CD4-positive, alpha-beta T cell treated with Interleukin-21 for 1 hour (primary cell): ENCODE results near the gene GNAS.
A peak's percentile ranks its signal among the peaks of the same experiment; 100 is the strongest.

ENCODE experiments used
- DNase-seq: peaks from one replicate; pipeline ENCODE4 v3.0.0-alpha.2; 2020

Gene GNAS

DNA sequence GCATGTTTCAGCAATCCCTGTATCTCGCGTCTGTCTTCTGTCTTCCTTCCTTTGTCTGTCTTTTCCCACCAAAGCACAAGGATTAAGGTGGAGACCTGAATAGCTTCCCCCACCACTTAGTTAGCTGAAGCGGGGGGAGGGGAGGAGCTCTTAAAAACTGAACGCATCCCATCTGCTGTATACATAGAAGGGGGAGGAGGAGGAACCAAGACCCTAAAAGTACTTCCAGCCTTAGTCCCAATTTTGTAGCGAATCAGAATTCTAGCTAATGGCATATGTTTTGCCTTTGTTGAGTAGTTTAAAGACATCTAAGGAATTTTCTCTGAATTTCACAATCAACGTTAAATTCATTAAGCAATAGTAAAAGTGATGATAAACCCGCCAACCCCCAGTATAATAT is 47.9 kb downstream of the GNAS start:
- peak; percentile 9 for DNase-seq

DNA sequence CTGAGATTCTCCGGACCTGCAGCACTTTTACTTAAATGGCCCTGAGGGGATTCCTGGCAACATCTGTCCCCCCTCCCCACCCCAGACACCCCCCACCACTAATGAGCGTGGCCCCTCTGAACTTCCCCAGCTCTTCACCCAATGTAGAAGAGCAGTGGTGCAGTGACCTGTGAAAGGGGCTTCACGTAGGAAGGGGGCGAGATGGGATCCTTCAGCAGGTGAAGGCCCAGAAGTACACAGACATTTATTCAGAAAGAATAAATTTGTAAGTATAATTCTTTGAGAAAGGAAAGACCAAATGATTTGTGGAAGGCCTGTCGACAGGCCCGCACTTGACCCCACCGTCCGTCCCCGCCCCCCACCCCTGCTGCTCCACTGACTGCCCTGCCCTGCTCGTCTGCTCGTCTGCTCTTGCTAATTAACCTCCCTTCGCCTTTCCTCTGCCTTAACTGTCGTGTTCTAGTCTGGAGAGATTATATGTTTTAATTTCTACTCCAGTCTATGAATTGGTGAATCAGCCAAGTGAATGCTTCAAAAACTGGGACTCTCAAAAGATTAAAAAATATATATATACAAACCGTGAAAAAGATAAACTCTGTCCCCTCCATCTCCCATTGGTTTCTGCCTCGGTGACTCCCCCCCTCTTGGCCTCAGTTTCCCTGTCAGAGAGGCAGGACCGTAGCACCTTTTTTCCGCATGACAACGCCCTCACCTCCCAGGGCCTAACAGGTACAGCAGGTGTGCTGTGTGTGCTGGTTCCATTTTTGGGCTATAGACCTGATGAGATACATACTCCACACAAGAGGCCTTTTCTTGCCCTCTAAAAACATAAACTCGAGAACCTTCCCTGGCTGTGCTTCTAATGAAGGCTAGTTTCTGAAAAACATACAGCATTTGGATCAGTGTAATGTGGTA is 49.2 kb downstream of the GNAS start:
- DNase-seq = peak; percentile 15

DNA sequence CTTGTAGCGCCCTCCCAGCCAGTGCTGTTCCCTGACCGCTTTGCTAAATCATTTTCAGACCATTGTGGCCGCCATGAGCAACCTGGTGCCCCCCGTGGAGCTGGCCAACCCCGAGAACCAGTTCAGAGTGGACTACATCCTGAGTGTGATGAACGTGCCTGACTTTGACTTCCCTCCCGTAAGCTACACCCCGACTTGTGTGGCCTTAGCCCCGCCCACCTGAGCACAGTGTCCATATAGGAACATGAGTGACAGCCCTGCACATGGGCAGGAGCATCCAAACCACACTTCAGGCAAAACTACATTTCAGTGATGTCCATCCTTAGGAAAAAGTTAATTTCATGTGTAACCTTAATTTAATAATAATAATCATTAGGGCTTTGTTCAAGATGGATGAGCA is 51.1 kb downstream of the GNAS start:
- DNase-seq = peak; percentile 13

DNA sequence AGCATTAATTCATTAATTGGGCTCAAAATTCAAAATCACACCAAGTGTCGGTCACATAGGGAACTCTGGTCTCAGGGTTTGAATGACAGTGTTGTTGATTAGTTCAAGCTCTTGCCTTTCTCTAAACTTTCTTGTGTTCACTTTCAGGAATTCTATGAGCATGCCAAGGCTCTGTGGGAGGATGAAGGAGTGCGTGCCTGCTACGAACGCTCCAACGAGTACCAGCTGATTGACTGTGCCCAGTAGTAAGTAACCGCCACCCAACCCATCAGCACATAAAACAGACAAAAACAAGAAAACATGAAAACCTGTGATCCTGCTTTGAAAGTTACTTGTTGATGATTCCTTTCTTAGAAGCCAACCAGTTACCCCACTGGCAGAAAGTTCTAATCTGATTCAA is 52.7 kb downstream of the GNAS start:
- peak; percentile 4 for DNase-seq

DNA sequence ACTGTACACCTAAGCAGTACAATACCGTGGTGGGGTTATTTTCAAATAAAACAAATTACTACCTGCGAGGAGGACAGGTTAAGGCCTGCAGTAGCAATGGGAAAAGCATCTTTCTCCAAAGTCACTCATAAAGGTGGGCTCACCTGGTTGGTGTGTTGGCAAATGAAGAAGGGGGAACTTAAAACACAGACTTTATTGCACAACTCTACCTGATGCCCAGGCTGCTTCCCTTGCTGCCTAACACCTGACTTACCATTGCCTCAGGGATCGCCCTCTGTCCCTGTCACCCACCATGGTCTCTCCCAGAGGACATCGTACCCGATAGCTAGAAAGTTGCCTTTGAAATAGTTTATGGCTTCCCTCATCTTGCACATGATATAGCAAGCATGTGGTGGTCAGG is 53.6 kb downstream of the GNAS start:
- peak; percentile 1 for DNase-seq

DNA sequence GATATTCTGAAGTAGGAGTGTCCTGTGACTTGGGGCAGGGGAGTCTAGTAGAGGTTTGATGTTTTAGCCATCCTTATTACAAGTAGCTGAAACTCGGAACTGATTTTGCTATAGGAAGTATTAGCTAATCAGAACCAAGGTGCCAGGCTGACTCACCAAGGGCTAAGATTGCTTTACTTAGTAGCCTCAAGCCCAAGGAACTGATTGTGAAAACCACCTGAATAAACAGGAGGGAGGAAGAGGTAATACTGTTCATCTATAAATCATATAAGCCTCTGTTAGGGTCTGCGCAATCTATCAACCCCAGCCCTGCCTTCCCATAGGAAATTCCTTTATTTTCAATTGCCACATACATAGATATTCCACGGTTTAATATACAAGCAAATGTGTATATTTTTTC is 54.4 kb downstream of the GNAS start:
- DNase-seq = peak; percentile 21

DNA sequence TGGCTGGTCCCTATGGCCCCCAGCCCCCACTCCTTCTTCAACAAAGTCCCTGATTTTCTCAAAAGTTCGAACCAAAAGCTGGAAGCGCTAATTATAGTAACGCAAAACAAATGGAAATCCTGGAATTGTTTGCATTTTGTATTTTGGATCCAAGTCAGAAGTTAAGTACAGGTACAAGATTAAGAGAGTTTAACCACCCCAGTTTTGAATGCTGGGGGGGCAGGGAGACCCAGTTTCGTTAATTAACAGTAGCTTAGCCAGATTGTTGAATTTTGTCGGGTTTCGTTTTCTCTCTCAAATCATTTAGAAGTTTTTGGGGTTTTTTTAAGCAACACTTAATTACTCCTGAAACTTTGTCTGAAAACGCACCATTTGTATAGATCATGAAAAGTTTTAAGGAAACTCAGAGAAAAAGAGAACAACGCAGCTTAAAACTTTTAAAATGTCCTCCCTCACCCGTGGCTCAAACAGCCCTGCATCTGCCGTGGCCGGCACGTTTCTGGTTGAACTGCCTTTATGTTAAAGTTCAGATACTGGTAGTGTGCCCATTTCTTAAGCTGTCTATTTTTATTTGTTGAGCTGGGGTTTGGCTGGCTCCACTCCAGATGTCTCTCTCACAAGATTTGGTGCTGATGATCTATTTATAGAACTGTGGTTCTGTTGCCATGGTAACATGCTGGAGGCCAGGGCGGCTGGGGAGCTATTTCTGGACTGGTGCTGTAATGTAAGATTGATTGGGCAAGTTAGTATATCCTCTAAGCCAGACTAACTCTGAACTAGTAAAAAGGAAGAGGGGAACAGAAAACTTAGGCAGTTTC is 55.0 kb downstream of the GNAS start:
- DNase-seq = peak; percentile 89

DNA sequence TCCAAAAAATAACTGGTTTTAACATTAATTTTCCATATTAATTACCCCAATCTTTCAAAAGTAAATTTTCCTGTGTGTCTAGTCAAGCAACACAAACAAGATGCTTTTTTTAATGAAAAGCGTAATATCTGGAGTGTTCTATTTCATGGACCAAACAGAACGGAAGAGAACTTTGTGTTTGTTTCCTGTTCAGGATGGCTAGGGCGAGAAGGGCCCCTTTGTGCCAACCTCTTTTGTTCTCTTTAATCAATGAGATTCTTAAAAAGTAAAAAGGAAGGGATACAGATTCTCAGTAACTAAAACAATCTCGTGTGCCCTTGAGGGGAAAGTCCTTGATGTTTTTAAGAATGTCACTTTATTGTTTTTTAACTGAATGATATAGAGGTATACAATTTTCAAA is 55.7 kb downstream of the GNAS start:
- peak; percentile 18 for DNase-seq

DNA sequence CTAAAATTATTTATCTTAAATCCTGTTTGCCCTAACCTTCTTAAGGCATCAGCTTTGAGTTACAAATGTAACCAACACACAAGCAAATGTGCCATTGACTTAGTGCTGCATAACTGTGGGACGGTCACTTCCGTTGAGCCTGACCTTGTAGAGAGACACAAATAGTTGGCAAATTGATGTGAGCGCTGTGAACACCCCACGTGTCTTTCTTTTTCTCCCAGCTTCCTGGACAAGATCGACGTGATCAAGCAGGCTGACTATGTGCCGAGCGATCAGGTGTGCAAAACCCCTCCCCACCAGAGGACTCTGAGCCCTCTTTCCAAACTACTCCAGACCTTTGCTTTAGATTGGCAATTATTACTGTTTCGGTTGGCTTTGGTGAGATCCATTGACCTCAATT is 56.4 kb downstream of the GNAS start:
- DNase-seq = no peak

DNA sequence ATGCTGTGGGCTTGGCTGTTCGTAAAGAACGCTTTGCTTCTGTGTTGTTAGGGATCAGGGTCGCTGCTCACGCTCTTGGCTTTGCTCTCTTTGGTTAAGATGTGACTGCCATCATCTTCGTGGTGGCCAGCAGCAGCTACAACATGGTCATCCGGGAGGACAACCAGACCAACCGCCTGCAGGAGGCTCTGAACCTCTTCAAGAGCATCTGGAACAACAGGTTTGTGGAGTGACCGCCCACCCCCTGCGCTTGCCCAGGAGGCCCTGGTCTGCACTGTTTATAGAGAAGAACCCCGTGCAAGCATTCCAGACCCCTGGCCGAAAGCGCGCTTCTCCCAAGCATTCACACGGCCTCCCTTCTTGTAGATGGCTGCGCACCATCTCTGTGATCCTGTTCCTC is 57.1 kb downstream of the GNAS start:
- peak; percentile 8 for DNase-seq

DNA sequence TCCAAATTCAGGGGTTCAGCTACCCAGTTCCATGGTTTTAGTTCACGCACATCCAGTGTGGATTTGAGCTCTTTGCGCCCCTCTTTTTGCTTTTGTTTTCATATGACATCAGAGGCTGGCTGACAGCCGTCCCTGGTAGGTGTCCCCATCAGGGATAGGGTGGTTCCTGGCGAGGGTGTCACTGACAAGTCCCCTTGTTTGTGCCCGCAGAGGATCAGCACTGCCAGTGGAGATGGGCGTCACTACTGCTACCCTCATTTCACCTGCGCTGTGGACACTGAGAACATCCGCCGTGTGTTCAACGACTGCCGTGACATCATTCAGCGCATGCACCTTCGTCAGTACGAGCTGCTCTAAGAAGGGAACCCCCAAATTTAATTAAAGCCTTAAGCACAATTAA is 58.0 kb downstream of the GNAS start:
- peak; percentile 2 for DNase-seq

DNA sequence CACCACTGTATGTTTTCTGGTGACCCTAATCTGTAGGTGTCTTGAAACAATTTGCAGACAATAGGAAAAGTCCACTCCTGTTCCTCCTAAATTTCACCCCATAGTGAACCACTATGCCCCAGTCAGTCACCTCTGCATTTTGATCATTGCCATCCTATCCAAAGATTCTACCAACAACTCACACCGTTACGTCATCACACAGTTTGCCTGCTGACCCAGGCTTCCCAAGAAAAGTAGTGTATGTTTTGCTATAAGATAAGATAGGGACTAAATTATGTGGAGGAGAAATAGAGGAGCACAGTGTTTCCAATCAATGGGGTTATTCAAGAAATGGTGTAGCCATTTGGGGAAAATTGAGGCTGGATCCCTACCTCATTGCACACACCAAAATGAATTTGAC is 58.8 kb downstream of the GNAS start:
- DNase-seq = peak; percentile 8

DNA sequence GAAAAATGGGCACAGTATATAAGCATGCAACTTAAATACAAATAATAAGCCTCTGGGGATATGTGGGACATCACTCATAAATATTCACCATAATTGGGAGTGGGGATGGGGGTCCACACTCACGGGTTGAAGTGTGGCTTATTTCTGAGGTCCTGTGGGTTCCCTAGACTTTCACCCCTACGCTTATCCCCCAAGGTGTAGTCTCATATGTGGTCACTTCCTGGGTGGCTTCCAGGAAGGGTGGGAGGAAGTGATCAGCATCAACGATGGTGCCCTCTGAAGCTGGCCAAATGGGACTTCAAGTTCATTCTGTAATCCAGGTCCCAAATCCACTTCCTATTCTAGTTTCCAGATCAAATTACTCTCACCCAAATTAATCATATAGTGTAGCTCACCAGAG is 59.5 kb downstream of the GNAS start:
- DNase-seq = peak; percentile 39

DNA sequence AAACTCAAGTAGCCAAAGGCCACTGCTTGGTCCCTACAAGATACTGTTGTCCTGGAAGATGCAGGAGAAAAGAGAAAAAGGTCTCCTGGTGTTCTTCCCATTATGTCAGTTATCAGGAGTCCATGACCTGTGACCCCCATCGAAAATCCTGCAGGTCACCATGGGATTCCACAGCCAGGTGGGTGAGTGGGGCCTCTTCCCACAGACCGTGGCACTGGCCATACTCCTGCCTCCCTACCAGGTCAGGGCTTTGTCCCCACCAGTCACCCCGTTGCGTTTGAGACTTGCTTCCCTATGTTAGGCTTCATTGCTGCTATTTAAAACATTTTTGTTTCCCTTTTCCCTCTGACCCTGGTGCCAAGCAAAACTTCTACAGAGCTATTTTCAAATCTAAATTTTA is 60.6 kb downstream of the GNAS start:
- DNase-seq = peak; percentile 24

DNA sequence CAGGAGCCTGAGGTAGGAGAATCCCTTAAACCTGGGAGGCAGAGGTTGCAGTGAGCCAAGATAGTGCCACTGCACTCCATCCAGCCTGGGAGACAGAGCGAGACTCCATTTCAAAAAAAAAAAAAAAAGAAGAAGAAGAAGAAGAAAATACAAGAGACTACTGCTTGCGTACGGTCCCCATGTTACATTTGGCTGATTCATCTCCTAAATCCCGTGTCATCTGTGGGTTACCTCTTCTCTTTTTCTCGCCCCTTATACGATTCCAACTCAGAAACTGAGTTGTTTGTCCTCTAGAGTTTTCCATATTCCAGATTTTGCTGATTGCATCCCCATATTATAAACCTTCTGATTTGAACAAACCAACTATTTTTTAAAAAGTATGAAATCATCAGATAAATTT is 66.1 kb downstream of the GNAS start:
- DNase-seq = no peak

DNA sequence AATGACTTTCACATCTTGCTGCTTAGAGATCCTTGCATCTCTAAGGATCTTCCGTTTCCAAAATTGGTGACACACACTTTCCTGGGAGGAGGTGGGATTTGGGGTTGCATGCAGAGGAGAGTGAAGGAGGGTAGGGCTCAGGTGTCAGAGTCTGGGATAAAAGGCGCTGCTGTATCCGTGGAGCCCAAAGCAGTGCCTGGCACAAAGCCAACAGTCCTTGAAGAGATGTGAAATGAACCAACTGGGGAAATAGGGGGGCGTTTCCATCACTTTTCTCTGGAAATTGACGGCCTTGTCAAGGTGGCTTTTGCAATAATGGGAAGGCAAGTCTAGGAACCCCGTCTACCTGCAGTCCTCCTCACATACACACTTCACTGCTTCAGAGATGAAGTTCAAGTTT is 69.0 kb downstream of the GNAS start:
- DNase-seq = no peak

DNA sequence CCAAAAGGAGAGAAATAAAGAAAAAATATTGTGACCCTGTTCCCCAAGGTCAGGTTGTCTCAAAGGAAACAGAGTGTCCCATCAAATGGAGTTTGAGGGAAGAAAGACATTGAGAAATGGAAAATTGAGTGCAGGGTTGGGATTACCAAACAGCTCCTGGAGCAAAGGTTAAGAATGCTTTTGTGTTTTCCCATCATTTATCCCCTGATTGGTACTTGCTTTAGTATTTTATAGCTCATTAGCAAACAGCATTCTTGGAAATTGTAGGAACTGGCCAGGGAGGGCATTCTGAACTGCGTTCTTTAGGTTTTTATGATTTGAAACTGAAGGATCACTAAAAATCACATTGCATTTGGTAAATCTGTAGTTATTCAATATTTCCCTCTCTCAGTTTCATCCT is 69.5 kb downstream of the GNAS start:
- no peak for DNase-seq

DNA sequence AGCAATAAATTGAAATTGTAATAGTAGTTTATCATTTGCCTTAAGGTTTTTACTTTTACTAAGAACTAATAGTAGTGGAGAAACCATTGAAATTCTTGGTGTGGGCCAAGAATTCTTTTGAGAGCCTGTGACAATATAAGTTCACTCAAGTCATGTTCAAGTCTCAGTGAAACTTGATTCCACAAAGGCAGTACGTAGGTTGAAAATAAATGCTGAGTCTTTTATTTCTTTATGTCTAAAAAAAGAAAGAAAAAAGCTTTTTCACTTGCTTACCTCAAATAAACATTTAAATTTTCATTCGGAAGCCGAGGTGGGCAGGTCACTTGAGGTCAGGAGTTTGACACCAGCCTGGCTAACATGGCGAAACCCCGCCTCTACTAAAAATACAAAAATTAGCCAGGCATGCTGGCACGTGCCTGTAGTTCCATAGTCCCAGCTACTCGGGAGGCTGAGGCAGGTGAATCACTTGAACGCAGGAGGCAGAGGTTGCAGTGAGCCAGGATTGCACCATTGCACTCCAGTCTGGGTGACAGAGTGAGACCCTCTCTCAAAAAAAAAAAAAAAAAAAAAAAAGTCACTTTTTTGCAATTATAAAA is 70.7 kb downstream of the GNAS start:
- no peak for DNase-seq

DNA sequence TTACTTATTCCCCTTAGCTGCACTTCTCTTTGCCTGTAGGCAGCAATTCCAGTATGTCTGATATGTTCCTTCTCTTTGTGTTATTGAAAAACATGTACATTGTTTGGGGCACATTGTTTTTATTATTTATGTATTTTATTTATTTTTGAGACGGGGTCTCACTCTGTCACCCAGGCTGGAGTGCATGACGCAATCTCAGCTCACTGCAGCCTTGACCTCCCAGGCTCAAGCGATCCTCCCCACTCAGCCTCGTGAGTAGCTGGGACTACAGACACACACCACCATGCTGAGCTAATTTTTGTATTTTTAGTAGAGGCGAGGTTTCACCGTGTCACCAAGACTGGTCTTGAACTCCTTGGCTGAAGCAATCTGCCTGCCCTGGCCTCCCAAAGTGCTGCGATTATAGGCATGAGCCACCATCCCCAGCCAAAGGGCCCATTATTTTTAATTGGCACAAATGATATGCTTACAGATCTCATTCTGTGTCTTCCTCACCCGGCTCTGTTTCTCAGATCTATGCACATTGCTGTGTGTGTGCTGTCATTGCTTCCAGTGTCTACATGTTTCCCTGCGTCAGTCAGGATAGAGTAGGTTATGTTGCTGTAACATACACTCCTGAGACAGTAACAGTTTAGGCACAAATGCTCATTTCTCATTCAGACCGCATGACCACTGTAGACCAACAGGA is 74.4 kb downstream of the GNAS start:
- no peak for DNase-seq

DNA sequence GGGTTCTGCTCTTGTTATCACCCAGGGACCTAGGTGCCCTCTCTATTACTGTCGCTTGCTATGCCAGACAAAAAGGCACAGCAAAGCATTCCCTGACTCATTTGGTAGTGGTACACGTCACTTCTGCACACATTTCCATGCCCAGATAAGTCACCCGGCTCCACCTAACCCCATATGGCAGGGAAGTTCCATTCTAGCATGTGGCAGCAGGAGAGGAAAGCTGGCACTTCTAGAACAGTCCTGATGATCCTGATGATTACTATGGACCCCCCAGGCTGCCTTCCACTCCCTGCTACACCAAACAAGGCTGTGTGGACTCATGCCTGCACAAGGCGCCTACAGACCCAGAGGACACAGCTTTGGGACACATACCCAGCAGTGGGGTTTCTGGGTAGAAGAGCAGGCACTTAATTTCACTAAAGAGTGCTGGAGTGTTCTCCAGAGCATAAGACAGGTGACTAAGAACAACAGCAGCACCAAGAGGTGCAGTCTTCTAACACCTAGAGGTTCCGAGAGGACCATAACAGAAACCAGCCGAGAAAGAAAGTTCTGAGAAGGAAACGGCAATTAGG is 75.1 kb downstream of the GNAS start:
- no peak for DNase-seq

DNA sequence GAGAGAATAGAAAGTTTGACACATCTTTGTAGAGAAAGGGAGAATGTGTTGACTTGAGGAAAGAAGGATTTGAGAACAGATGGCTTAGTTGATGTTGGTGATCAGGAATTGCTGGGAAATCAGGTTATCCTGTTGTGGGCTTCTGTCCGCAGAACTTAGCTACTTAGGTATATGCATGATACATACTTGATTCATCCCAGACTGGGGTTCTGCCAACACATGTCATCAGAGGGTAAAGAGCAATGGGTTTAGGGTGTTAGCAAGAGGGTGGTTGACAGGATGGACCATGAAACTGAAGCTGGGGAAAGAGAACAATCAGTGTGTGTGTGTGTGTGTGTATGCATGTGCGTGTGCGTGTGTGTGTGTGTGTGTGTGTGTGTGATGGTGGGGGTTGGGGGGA is 78.0 kb downstream of the GNAS start:
- DNase-seq = no peak

DNA sequence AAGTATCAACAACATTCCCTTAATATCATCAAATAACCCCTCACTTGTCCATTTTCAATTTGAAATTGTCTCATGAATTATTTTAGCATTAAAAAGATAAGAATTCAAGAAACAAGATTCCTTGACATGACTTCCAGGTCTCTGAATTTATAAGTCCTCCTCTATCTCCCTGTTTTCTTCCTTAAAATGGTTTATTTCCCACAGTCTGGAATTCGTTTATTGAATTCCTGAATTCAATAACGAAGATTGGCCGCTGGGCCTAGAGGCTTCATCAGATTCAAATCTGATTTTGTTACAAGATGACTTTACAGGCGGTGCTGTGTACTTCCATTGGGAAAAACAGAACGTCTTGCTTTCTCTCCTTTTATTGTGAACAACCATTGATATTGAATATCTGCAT is 79.7 kb downstream of the GNAS start:
- no peak for DNase-seq

DNA sequence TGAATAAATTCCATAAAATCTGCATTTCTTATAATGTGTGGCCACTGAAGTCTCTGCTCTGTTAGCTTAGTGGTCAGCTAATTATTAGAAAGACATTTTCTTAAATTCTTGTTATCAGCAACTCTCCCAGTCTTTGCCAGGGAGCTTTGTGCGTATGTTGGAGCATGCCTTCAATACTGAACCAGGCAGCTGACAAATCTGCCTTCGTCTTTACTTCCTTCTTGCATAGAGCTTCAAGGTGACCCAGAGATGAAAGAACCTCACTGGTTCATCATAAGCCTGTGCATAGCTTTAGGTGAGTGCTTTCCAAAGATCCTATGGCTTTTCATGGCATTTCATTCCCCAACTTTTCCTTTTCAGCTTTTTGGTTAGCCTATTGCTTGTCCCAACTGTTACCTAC is 85.6 kb downstream of the GNAS start:
- DNase-seq = no peak
